Measurements from ENCODE around the gene MARK3. TPM values are rescaled to one million over a fixed set of nuclear protein-coding genes. Genes with fewer than 3 reads are reported as not detected.

The MARK3 gene
- total and polyA plus RNA-seq, 2 of the 4 experiments (the other 2 are of a cell fraction) = 78.5 to 80.5 TPM

- POLR2A ChIA-PET (ENCODE audit: unreplicated experiment) = interaction anchor here (0.6 kb wide), 1 partner anchor 55 kb away, joined by 11 read pairs; no protein-coding TSS in a partner anchor
- H3K14ac ChIP-seq (replicated peaks; ENCODE audit: low read depth, low read length) = no peak overlapping the region
- no peak overlapping the region for H3K23ac ChIP-seq (ENCODE audit: low read depth, low read length)
Measured at GRCh38 chr14:103472939-103473338, 87.7 kb downstream of the MARK3 start.

More at GRCh38 chr14:103472939-103473338, 87.7 kb downstream of the MARK3 start:
- no peak overlapping the region for H3K18ac ChIP-seq (ENCODE audit: low read depth, low read length)
- H4K91ac ChIP-seq (ENCODE audit: insufficient read depth, low read depth, low read length) = no peak overlapping the region
- H4K8ac ChIP-seq (ENCODE audit: low read depth in 2 of 2, low read length in 2 of 2) = no peak overlapping the region
- H2AK5ac ChIP-seq (ENCODE audit: low read depth, low read length) = no peak overlapping the region
- no peak overlapping the region for H3K4me2 ChIP-seq (ENCODE audit: low read depth, low read length)
- peaks cover 17 to 48% of the 10 kb centered on the region in 2 experiments for H3K79me1 ChIP-seq (ENCODE audit: low read depth in 1 of 2, low read length in 2 of 2)
- no CpG with 5 or more reads among the region's 5 CpGs for WGBS, 2 experiments (ENCODE audit: extremely low coverage in 2 of 2, insufficient read length in 1 of 2)
- no peak overlapping the region for H2AFZ ChIP-seq (replicated peaks; ENCODE audit: low read length, poor library complexity)
- H3K36me3 ChIP-seq (ENCODE audit: control insufficient read depth, insufficient read depth, low read length) = peaks cover 48% of the 10 kb centered on the region
- ATAC-seq (ENCODE audit: low read depth) (no peak), DNase-seq (no peak)
- H3K27ac ChIP-seq (ENCODE audit: insufficient read depth, low read length) = no peak overlapping the region
- H2BK20ac ChIP-seq (ENCODE audit: low read depth, low read length) = no peak overlapping the region
- no peak for TF ChIP-seq SMC3 (IDR thresholded peaks at IDR 0.05; ENCODE audit: low read depth, low read length)
- TF ChIP-seq RFX5 (IDR thresholded peaks at IDR 0.05; ENCODE audit: low read depth, low read length) = no peak
- TF ChIP-seq, protein P1, sequence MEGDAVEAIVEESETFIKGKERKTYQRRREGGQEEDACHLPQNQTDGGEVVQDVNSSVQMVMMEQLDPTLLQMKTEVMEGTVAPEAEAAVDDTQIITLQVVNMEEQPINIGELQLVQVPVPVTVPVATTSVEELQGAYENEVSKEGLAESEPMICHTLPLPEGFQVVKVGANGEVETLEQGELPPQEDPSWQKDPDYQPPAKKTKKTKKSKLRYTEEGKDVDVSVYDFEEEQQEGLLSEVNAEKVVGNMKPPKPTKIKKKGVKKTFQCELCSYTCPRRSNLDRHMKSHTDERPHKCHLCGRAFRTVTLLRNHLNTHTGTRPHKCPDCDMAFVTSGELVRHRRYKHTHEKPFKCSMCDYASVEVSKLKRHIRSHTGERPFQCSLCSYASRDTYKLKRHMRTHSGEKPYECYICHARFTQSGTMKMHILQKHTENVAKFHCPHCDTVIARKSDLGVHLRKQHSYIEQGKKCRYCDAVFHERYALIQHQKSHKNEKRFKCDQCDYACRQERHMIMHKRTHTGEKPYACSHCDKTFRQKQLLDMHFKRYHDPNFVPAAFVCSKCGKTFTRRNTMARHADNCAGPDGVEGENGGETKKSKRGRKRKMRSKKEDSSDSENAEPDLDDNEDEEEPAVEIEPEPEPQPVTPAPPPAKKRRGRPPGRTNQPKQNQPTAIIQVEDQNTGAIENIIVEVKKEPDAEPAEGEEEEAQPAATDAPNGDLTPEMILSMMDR (conservative IDR thresholded peaks at IDR 0.05; ENCODE audit: low read depth, low read length) = no peak
- no peak for TF ChIP-seq CEBPB (IDR thresholded peaks at IDR 0.05; ENCODE audit: low read depth, low read length)
- no peak for TF ChIP-seq MAFK (IDR thresholded peaks at IDR 0.05; ENCODE audit: low read depth, low read length)
- no peak overlapping the region for H4K5ac ChIP-seq (ENCODE audit: low read depth, low read length)
- no peak overlapping the region for H3K4ac ChIP-seq (ENCODE audit: low read depth, low read length)
- H2BK5ac ChIP-seq (ENCODE audit: low read depth, low read length, poor library complexity, severe bottlenecking) = no peak overlapping the region
- no peak overlapping the region for H3K56ac ChIP-seq (ENCODE audit: extremely low read depth, insufficient read depth, low read length)
- no peak overlapping the region for H2AK9ac ChIP-seq (replicated peaks; ENCODE audit: low read depth, low read length, poor library complexity)
- peaks cover 8% of the 10 kb centered on the region for H3K9me1 ChIP-seq (ENCODE audit: insufficient read depth, low read length)
- H3K27me3 ChIP-seq (ENCODE audit: control insufficient read depth, insufficient read depth, low read length) = no peaks in the 10 kb centered on the region
- H3K9me3 ChIP-seq (ENCODE audit: control insufficient read depth, insufficient read depth, low read length) = no peaks in the 10 kb centered on the region
- dilution Hi-C loops (cut with HindIII; ENCODE audit: low sequenced_read_pairs, unreplicated experiment) (no loop called here), intact Hi-C loops (cut with micrococcal nuclease) (no loop called here), in situ Hi-C loops (cut with MboI; ENCODE audit: low sequenced_read_pairs) (no loop called here)
- H2BK120ac ChIP-seq (ENCODE audit: low read depth, low read length) = no peak overlapping the region
- H3K4me1 ChIP-seq (ENCODE audit: control insufficient read depth, insufficient read depth, low read length) = peaks cover 2% of the 10 kb centered on the region; the same call in 1 of the 2 replicates
- no peak overlapping the region for H2BK15ac ChIP-seq (ENCODE audit: low read depth, low read length)
- H4K20me1 ChIP-seq (ENCODE audit: insufficient read depth, low read length) = no peaks in the 10 kb centered on the region; the same call in 1 of the 2 replicates
- H3K4me3 ChIP-seq (ENCODE audit: insufficient read depth, low read depth, low read length) = no peak overlapping the region
- no TSS peak for BruUV-seq (replicated peaks)
- CTCF ChIA-PET = no interaction called here
- H3K9ac ChIP-seq (ENCODE audit: low read depth, low read length) = no peak overlapping the region

Measured in IMR-90 (cell line).